Astrocyte (in vitro differentiated cells and primary cell): ENCODE results near the gene CR1L. TPM values are rescaled to one million over a fixed set of nuclear protein-coding genes. Genes with fewer than 3 reads are reported as not detected.
"Not testable (repeated sequence)": the region's sequence is repeated elsewhere in the genome, so short reads cannot be mapped to it uniquely, and the experiment has no call there.

Experiments used
- DNase-seq: peaks from one replicate; pipeline ENCODE4 v3.0.0-alpha.2; 2010; ENCODE audit warnings: low read depth
- FAIRE-seq: peaks from 2 replicates; lab custom pipeline; 2011; peaks lifted over from hg19 to GRCh38; lab: Jason Lieb, UNC
- H2AFZ ChIP-seq: 2 replicates; pipeline ENCODE4 v1.6.0; 2012; ENCODE audit warnings: low read depth, low read length, inconsistent platforms
- H3K27ac ChIP-seq: 2 replicates; pipeline ENCODE4 v1.5.1; 2011; ENCODE audit warnings: low read depth, low read length, inconsistent platforms
- H3K27me3 ChIP-seq: 2 replicates; pipeline ENCODE4 v1.6.0; 2011; ENCODE audit warnings: low read length, inconsistent platforms; ENCODE audit not compliant: insufficient read depth
- H3K36me3 ChIP-seq: 2 replicates; pipeline ENCODE4 v1.5.1; 2011; ENCODE audit warnings: low read length, inconsistent platforms; ENCODE audit not compliant: insufficient read depth
- H3K4me1 ChIP-seq: 2 replicates; pipeline ENCODE4 v1.5.1; 2011; ENCODE audit warnings: low read length, inconsistent platforms; ENCODE audit not compliant: insufficient read depth
- H3K4me2 ChIP-seq: 2 replicates; pipeline ENCODE4 v1.6.0; 2012; ENCODE audit warnings: low read length, inconsistent platforms
- H3K4me3 ChIP-seq: 2 replicates; pipeline ENCODE4 v1.5.1; 2011; ENCODE audit warnings: low read depth, mild to moderate bottlenecking, low read length, inconsistent platforms; ENCODE audit not compliant: insufficient read depth
- H3K79me2 ChIP-seq: 2 replicates; pipeline ENCODE4 v1.6.0; 2012; ENCODE audit warnings: mild to moderate bottlenecking, low read length, inconsistent platforms; ENCODE audit not compliant: insufficient read depth
- H3K9ac ChIP-seq: 2 replicates; pipeline ENCODE4 v1.6.0; 2012; ENCODE audit warnings: mild to moderate bottlenecking, low read length, inconsistent platforms
- H3K9me3 ChIP-seq: 2 replicates; pipeline ENCODE4 v1.5.1; 2012; ENCODE audit warnings: low read depth, mild to moderate bottlenecking, low read length, inconsistent platforms; ENCODE audit not compliant: insufficient read depth
- H4K20me1 ChIP-seq: 2 replicates; pipeline ENCODE4 v1.6.0; 2012; ENCODE audit warnings: low read length, inconsistent platforms; ENCODE audit not compliant: insufficient read depth
- H3K27ac Mint-ChIP-seq: one replicate; pipeline ENCODE4 v1.8.0; 2021; ENCODE audit warnings: mild to moderate bottlenecking, mixed read lengths; ENCODE audit not compliant: unreplicated experiment
- H3K27me3 Mint-ChIP-seq: one replicate; pipeline ENCODE4 v1.8.0; 2021; ENCODE audit warnings: low read depth, mixed read lengths; ENCODE audit not compliant: unreplicated experiment
- H3K36me3 Mint-ChIP-seq: one replicate; pipeline ENCODE4 v1.8.0; 2021; ENCODE audit warnings: low read depth, mixed read lengths; ENCODE audit not compliant: unreplicated experiment
- H3K4me1 Mint-ChIP-seq: one replicate; pipeline ENCODE4 v1.8.0; 2021; ENCODE audit warnings: low read depth, mixed read lengths; ENCODE audit not compliant: unreplicated experiment
- H3K4me3 Mint-ChIP-seq: one replicate; pipeline ENCODE4 v1.8.0; 2021; ENCODE audit warnings: mild to moderate bottlenecking, moderate library complexity, mixed read lengths; ENCODE audit not compliant: unreplicated experiment
- H3K9me3 Mint-ChIP-seq: one replicate; pipeline ENCODE4 v1.8.0; 2021; ENCODE audit warnings: mild to moderate bottlenecking, mixed read lengths; ENCODE audit not compliant: unreplicated experiment
- CTCF ChIP-seq: IDR thresholded peaks from 2 replicates; pipeline ENCODE4 v1.5.1; 2011; ENCODE audit warnings: low read depth, mild to moderate bottlenecking, inconsistent platforms, low read length, moderate library complexity; ENCODE audit not compliant: insufficient read depth
- EZH2 ChIP-seq: IDR thresholded peaks from 2 replicates; pipeline ENCODE4 v1.6.1; 2012; ENCODE audit warnings: mild to moderate bottlenecking, low read length, inconsistent platforms; ENCODE audit not compliant: insufficient read depth
- total RNA-seq: library from RNA; stranded (reverse); gene quantifications from 2 replicates; pipeline ENCODE4 v1.2.1, GENCODE V29; 2021

CR1L gene
- total RNA-seq, 1 donor from 2014 or later = not detected

- H3K27me3 Mint-ChIP-seq = no peaks in the 10 kb centered on the region
- DNase-seq (no peak), FAIRE-seq (no peak)
- H3K36me3 Mint-ChIP-seq = no peaks in the 10 kb centered on the region
- H2AFZ ChIP-seq = no peak overlapping the region
- no peaks in the 10 kb centered on the region for H3K9me3 ChIP-seq
- H3K79me2 ChIP-seq = no peaks in the 10 kb centered on the region
- no peak overlapping the region for H3K27ac ChIP-seq
- H3K9me3 Mint-ChIP-seq = peaks cover 5% of the 10 kb centered on the region
- H3K27ac Mint-ChIP-seq = no peak overlapping the region
- TF ChIP-seq EZH2 (no peak), CTCF (no peak)
- no peaks in the 10 kb centered on the region for H3K27me3 ChIP-seq
- no peak overlapping the region for H3K4me3 ChIP-seq
- no peaks in the 10 kb centered on the region for H4K20me1 ChIP-seq
- H3K4me1 ChIP-seq = no peaks in the 10 kb centered on the region
- H3K4me3 Mint-ChIP-seq = no peak overlapping the region
- H3K9ac ChIP-seq = no peak overlapping the region
- H3K4me1 Mint-ChIP-seq = no peaks in the 10 kb centered on the region
- no peaks in the 10 kb centered on the region for H3K36me3 ChIP-seq
- no peak overlapping the region for H3K4me2 ChIP-seq
Observed at GRCh38 chr1:207719234-207719633, 74.3 kb downstream of the CR1L start.

DNA sequence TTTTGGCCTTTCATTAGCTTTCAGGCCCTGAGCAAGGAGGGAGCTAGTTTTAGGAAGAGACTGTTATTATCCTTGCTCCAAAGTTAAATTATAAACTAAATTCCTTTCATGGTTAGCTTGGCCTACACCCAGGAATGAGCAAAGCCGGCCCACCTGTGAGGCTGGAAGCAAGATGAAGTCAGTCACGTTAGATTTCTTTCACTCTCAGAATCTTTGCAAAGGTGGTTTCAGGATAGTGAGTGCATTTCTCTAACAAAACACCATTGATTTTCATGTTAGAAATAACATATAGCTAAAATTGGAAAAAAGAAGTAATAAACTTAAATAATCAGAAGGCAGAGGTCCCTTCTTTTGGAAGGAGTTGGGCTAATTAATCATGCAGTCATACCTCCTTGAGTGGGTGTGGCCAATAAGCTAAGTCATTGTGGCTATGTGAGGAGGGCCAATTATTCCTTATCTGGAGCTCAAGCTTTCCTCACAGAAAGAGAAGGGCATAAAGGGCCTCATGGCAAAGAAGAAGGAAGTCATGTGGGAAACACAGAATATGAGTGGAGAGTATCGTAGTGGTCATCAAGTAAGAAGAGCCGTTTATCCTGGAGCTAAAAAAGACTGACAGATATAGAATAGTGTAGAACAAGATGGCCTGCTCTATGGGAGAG lies 83.4 kb downstream of the CR1L start:
- H3K4me2 ChIP-seq, H3K9ac ChIP-seq, H3K36me3 Mint-ChIP-seq, H3K79me2 ChIP-seq, H3K4me3 ChIP-seq, H3K4me1 Mint-ChIP-seq, H3K4me3 Mint-ChIP-seq, H3K9me3 Mint-ChIP-seq, H3K27me3 ChIP-seq, H2AFZ ChIP-seq, H4K20me1 ChIP-seq, H3K27ac ChIP-seq, H3K27me3 Mint-ChIP-seq, H3K4me1 ChIP-seq, H3K36me3 ChIP-seq, H3K9me3 ChIP-seq, FAIRE-seq, DNase-seq: not testable (repeated sequence)
- peak overlapping the region; percentile 20 for H3K27ac Mint-ChIP-seq

DNA sequence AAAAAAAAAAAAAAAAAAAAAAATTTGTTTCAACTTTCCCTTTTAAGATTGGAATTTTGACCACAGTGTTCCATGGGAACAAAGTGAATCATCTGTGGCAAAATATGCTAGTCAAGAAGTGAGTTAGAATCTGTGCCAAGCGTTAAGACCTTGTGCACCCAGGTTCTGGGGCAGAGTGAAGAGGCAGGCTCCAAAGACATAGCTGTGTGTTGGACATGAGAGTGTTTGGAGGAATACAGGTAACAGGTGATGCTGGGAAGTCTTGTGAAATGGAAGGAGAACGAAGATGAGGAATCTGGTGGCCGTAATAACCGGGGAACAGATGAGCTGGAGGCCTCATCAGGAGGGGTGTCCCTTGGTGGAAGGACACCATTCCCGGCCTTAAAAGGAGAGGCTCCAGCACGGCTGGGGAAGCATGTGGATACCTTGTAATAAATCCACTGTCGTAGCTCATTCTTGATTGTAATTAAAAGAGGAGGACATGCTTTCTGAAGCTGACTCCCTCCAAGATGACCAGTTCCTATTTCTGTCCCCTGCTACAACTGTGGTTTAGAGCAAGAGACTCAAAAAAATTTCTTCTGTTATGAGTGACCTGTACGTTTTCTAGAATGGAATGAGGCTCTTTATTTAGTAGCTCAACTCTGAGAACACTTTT lies 92.7 kb downstream of the CR1L start:
- H3K27me3 ChIP-seq, FAIRE-seq, H3K4me3 Mint-ChIP-seq, H3K36me3 ChIP-seq, H3K27me3 Mint-ChIP-seq, H3K27ac Mint-ChIP-seq, H2AFZ ChIP-seq, H3K9me3 Mint-ChIP-seq, H3K36me3 Mint-ChIP-seq, H3K4me3 ChIP-seq, H4K20me1 ChIP-seq, H3K9ac ChIP-seq, H3K9me3 ChIP-seq, DNase-seq, H3K4me2 ChIP-seq, H3K27ac ChIP-seq, H3K79me2 ChIP-seq, H3K4me1 Mint-ChIP-seq, H3K4me1 ChIP-seq: not testable (repeated sequence)

GRCh38 chr1:207738158-207738659 lies 93.3 kb downstream of the CR1L start:
- not testable (repeated sequence) for FAIRE-seq, H3K79me2 ChIP-seq, DNase-seq, H3K27me3 Mint-ChIP-seq, H3K4me1 ChIP-seq, H3K36me3 Mint-ChIP-seq, H3K9me3 Mint-ChIP-seq, H3K9me3 ChIP-seq, H3K27ac ChIP-seq, H3K9ac ChIP-seq, H2AFZ ChIP-seq, H4K20me1 ChIP-seq, H3K27me3 ChIP-seq, H3K36me3 ChIP-seq, H3K4me1 Mint-ChIP-seq, H3K4me3 ChIP-seq, H3K27ac Mint-ChIP-seq, H3K4me2 ChIP-seq, H3K4me3 Mint-ChIP-seq
